H54 (cell line): Measurements from ENCODE around the gene CNTN4.

ENCODE experiments used
- DNase-seq: peaks from one replicate; pipeline ENCODE4 v3.0.0; 2011; ENCODE audit warnings: low spot score, mixed read lengths; ENCODE audit not compliant: insufficient read length
- FAIRE-seq: peaks from 3 replicates; lab custom pipeline; 2011; peaks lifted over from hg19 to GRCh38; lab: Jason Lieb, UNC
- POLR2A ChIP-seq: IDR thresholded peaks from 2 replicates; pipeline ENCODE4 v1.6.1; 2011; ENCODE audit warnings: low read depth, mild to moderate bottlenecking, low read length

Gene CNTN4

DNA sequence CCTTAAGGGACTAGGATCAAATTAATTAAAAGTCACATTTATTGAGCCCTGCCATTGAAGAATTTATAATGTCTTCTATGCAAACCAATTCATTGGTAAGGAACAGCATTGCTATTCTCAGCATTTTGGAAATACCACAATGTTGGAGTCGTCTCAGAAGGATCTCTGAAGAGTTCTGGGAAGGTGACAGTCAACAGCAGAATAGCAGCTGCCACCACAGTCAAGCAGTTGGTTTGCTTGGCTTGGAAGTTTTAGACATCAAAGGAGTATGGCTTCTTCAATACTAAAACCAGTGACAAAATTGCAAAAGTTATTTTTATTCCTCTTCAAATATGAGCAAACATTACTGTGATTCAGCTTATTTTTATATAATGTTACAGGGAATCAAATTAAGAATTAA, 167.9 kb downstream of the CNTN4 start:
- FAIRE-seq (no peak), DNase-seq (no peak)
- no peak for TF ChIP-seq POLR2A

- no peak for TF ChIP-seq POLR2A
- no peak for DNase-seq
- FAIRE-seq, result no peak
Observed at GRCh38 chr3:2268779-2269178, 170.1 kb downstream of the CNTN4 start.

DNA sequence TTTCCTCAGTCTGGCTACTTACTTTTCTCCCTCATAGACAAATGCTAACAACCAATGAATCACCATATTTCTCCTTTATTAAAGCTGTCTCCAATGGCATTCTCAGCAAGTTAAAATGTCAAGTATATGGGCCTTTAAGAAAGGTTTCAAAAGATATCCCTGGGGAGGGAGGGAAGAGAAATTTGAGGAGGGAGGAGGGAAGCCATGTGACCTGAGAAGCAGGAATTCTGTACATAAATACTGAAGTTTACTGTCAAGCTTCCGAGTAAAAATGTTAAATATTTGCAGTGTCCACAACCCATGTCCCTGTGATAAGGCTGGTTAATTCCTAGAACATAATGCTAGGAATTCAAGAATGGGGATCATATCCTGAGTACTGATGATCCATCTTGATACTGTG, 175.9 kb downstream of the CNTN4 start:
- no peak for FAIRE-seq
- no peak for TF ChIP-seq POLR2A
- no peak for DNase-seq

DNA sequence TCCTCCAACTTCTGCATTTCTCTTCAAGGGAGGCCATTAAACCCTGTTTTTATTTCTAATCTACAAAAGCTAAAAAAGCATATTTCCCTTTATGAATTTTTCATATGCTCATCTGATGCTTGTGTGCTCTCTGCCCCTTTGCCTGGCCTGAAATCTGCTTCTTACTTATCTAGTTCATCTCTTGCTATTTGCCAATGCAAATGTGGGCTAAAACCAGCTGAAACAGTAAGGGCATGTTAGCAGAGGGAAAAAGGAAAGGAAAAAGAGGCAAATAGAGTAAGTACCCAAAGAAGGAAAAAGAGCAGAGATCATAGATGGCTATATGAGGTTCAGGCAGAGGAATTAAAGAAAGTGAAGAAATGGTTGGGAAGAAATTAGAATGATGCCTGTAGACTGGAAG, 185.2 kb downstream of the CNTN4 start:
- no peak for DNase-seq
- FAIRE-seq, result no peak
- no peak for TF ChIP-seq POLR2A

DNA sequence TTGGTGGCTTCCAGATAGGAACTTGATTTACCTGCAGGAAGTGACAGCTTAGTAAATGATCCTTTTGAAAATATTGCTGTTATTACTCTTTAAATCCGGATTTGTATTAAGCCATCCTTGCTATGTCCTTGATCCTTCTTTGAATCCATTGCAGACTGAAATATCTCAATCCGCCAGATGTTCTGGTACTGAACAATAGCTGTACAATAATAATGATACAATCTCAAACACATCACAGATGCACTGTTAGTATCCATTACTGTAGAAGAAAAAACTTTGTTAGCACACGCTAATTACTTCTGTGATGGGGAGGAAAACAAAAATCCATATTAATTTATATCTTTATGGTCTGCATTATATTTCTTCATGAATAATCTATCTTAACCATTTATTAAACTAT, 202.3 kb downstream of the CNTN4 start:
- no peak for FAIRE-seq
- no peak for TF ChIP-seq POLR2A
- no peak for DNase-seq

- no peak for TF ChIP-seq POLR2A
- FAIRE-seq (no peak), DNase-seq (no peak)
Observed at GRCh38 chr3:2301361-2301760, 202.7 kb downstream of the CNTN4 start.

- FAIRE-seq, result no peak
- no peak for TF ChIP-seq POLR2A
- no peak for DNase-seq
Observed at GRCh38 chr3:2303566-2303965, 204.9 kb downstream of the CNTN4 start.

DNA sequence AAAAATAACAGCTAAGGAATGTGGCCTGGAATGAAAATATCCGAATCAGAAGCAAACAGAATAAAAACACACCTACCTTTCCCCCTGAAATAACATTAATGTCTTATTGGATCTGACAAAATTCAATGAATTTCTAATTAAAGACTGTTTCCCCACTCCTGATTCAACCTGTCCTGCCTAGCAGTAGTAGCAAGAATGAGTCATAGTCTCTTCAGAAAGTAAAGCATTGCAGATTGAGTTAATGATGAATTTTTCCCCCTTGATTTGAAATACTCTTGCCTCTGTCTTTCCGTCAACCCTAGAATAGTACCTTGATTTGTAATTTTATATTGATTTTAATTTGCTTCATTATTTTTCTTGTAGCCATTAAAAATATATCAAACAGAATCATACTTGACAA, 212.4 kb downstream of the CNTN4 start:
- FAIRE-seq (no peak), DNase-seq (no peak)
- no peak for TF ChIP-seq POLR2A

DNA sequence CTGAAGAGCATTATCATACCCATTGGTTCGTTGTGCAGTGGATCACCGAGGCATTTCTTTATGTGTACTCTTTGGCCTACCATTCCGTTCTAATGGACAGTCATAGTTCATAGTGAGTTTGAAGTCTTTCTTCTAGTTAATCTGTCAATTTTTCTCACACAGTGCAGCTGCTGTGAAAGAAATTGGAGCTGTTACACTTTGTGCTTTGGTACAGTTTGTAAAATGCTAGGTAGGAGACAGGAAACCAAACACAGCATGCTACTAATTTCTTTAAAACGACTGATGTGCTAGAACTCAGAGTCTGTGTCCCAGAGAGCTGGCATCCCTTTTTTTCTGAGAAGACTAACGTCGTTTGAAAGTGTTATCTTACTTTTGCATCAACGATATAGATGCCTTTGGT, 218.9 kb downstream of the CNTN4 start:
- no peak for TF ChIP-seq POLR2A
- FAIRE-seq, result no peak
- no peak for DNase-seq

DNA sequence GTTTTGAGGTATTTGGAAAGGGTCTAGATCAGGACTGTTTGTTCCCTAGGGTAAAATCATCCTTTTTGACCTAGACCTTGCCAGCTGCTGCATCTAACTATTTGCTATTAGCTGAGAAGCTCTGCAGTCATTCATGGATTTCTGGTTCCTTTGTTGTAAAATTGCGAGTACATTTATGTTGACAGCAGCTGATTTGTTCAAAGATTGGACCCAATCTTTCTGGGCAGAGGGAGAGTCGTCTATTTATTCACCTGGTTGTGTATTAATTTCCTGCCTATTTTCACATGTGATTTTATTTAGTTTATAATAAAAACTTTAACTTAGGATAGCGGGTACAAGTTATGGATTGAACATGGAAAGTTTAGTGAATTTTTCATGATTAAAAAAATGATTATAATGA, 236.3 kb downstream of the CNTN4 start:
- FAIRE-seq, result no peak
- no peak for TF ChIP-seq POLR2A
- no peak for DNase-seq

- DNase-seq (no peak), FAIRE-seq (no peak)
- no peak for TF ChIP-seq POLR2A
Observed at GRCh38 chr3:2343031-2343682, 244.5 kb downstream of the CNTN4 start.

- DNase-seq (no peak), FAIRE-seq (no peak)
- TF ChIP-seq POLR2A, result no peak
Observed at GRCh38 chr3:2352134-2352762, 253.6 kb downstream of the CNTN4 start.

DNA sequence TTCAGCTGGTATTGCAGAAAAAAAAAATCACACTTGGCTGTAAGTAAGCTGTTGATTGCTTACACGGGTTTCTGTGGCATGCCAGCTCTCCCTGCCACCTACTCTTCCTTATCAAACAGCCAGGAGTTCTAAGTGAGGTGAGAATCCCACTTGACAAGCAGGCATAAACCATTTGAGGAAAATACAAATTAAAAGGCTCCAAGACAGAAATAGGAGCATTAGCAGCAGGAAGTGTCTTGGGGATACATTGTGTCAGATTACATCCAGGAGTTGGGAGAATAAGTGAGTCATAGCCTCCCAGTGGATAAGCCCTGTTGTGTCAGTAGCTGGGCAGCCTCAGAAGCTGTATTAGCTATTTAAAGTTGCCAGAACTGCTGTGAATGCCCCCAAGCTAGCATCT, 256.0 kb downstream of the CNTN4 start:
- FAIRE-seq (peak; percentile 6), DNase-seq (peak; percentile 13)

DNA sequence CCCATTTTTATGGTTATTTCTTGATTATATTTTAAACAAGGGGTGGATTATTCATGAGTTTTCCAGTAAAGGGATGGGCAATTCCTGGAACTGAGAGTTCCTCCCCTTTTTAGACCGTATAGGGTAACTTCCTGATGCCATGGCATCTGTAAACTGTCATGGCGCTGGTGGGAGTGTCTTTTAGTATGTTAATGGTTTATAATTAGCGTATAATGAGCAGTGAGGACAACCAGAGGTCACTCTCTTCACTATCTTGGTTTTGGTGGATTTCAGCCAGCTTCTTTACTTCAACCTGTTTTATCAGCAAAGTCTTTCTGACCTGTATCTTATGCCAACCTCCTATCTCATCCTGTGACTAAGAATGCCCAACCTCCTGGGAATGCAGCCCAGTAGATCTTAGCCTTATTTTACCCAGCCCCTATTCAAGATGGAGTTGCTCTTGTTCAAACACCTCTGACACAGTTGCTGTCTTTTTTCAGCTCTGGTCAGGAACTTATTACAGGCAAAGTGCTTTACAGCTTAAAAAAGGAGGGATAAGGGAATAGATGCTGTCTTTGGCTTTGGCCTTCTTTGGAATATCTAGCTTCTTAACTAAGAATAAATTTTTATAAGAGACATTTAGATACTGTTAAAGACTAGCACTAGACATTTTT, 257.8 kb downstream of the CNTN4 start:
- FAIRE-seq, result no peak
- DNase-seq, result no peak
- no peak for TF ChIP-seq POLR2A

More for the DNA sequence above, 256.0 kb downstream of the CNTN4 start:
- TF ChIP-seq POLR2A, result no peak

DNA sequence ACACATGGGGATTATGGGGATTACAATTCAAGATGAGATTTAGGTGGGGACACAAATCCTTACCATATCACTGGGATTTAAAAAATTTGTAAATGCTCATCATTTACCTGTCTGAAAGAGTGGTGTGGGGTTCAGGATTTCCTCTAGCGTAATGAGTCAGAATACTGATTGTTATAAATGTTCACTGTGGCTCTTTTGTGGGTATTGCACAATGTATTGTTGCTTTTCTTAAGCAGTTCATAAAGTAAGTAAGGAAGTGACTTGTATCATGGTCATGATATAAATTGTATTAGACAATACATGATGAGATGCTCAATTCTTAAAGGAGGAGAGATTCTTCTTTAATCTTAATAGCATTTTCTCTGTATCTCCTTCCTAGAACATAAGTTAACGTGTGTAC, 262.1 kb downstream of the CNTN4 start:
- TF ChIP-seq POLR2A, result no peak
- FAIRE-seq (no peak), DNase-seq (no peak)
